Epithelial cell of esophagus (primary cell): ENCODE measurements around the gene MLXIPL.

Source experiments
- DNase-seq: peaks from one replicate; pipeline ENCODE4 v3.0.0; 2010; ENCODE audit warnings: low read depth
- H3K4me3 ChIP-seq: 2 replicates; pipeline ENCODE4 v1.5.1; 2011; ENCODE audit warnings: mild to moderate bottlenecking, low read length, control low read depth
- CTCF ChIP-seq: IDR thresholded peaks from 2 replicates; pipeline ENCODE4 v1.5.1; 2011; ENCODE audit warnings: low read depth, mild to moderate bottlenecking, low read length, control low read depth, inconsistent platforms; ENCODE audit not compliant: insufficient read depth; ENCODE audit errors: missing control alignments

Gene MLXIPL

GRCh38 chr7:73650524-73650923, 26.2 kb upstream of the MLXIPL start:
- no peak overlapping the region for H3K4me3 ChIP-seq
- TF ChIP-seq CTCF: no peak
- no peak for DNase-seq

GRCh38 chr7:73649576-73649975, 25.3 kb upstream of the MLXIPL start:
- H3K4me3 ChIP-seq: no peak overlapping the region
- TF ChIP-seq CTCF: no peak
- DNase-seq: no peak

GRCh38 chr7:73648593-73649332, 24.4 kb upstream of the MLXIPL start:
- TF ChIP-seq CTCF: no peak
- no peak for DNase-seq
- H3K4me3 ChIP-seq: no peak overlapping the region

- peak overlapping the region; percentile 20 for H3K4me3 ChIP-seq
Observed at GRCh38 chr7:73647725-73648592, 23.6 kb upstream of the MLXIPL start.

GRCh38 chr7:73646785-73647724, 22.7 kb upstream of the MLXIPL start:
- no peak for TF ChIP-seq CTCF
- no peak for DNase-seq
- no peak overlapping the region for H3K4me3 ChIP-seq

More at GRCh38 chr7:73647725-73648592, 23.6 kb upstream of the MLXIPL start:
- no peak for DNase-seq
- TF ChIP-seq CTCF: no peak

GRCh38 chr7:73645643-73646174, 21.4 kb upstream of the MLXIPL start:
- H3K4me3 ChIP-seq: no peak overlapping the region
- no peak for TF ChIP-seq CTCF
- DNase-seq: no peak
